Measurements from ENCODE around the gene DMKN. TPM values are rescaled to one million over a fixed set of nuclear protein-coding genes. Genes with fewer than 3 reads are reported as not detected.

DMKN gene
- total and polyA plus RNA-seq, 2 of the 8 experiments (the other 6 are each of a cell fraction or from before 2014, with no cell fraction given), result 290 to 330 TPM

DNA sequence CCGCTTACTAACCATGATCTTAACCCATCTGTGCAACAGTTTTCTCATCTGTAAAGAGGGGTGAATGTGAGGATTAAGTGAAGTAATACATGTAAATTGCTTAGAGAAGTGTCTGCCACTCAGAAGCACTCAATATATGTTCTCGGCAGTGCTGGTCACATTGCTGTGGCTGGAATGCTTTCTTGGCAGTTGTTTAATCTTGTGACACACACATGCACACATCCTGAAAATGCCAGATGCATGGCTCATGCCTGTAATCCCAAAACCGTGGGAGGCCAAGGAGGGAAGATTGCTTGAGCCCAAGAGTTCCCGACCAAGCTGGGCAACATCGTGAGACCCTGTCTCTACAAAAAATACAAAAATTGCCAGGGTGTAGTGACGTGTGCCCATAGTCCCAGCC is 4.9 kb upstream of the DMKN start:
- Histone ChIP-seq H3K23me2 (ENCODE audit: low read depth, low read length) (peaks cover 5% of the 10 kb centered on the region; the same call in 1 of the 2 replicates), H3K27me3 (replicated peaks in 1 of 4; ENCODE audit: control insufficient read depth in 3 of 4, extremely low read depth in 1 of 4, insufficient read depth in 3 of 4, low read length in 3 of 4) (peaks cover 0 to 5% (median 2%) of the 10 kb centered on the region in 4 experiments; a peak in 1 of 7 replicates), H2AFZ (ENCODE audit: low read length) (no peak overlapping the region), H2BK120ac (replicated peaks; ENCODE audit: low read depth, low read length) (no peak overlapping the region), H3K4me3 (ENCODE audit: extremely low read depth in 1 of 4, insufficient read depth in 2 of 4, low read depth in 3 of 4, low read length in 4 of 4) (no peak overlapping the region), H4K20me1 (replicated peaks in 1 of 2; ENCODE audit: control insufficient read depth in 1 of 2, insufficient read depth in 2 of 2, low read length in 2 of 2) (no peaks in the 10 kb centered on the region), H2AK5ac (ENCODE audit: low read depth, low read length) (no peak overlapping the region), H3K56ac (replicated peaks; ENCODE audit: insufficient read length, low read depth, low read length) (no peak overlapping the region), H4K5ac (ENCODE audit: insufficient read length, low read depth, low read length) (no peak overlapping the region), H2BK12ac (ENCODE audit: low read depth, low read length) (no peak overlapping the region), H4K91ac (replicated peaks; ENCODE audit: insufficient read length, low read length) (no peak overlapping the region), H3K23ac (ENCODE audit: insufficient read length) (no peak overlapping the region), H3K79me1 (ENCODE audit: low read depth, low read length) (no peaks in the 10 kb centered on the region; the same call in 1 of the 2 replicates), H3K79me2 (ENCODE audit: control insufficient read depth in 1 of 2, insufficient read depth in 2 of 2, low read length in 2 of 2) (no peaks in the 10 kb centered on the region), H4K8ac (ENCODE audit: extremely low read depth, insufficient read depth, low read length) (no peak overlapping the region), H3K9me3 (ENCODE audit: insufficient read depth in 2 of 2, low read depth in 1 of 2, low read length in 1 of 2) (no peaks in the 10 kb centered on the region), H3K14ac (ENCODE audit: insufficient read length) (no peak overlapping the region), H3K27ac (ENCODE audit: low read depth, low read length) (no peak overlapping the region), H3K18ac (ENCODE audit: extremely low read depth, low read length) (no peak overlapping the region), H3K4ac (replicated peaks; ENCODE audit: insufficient read length, low read depth, low read length) (no peak overlapping the region), H3K9ac (replicated peaks in 1 of 4; ENCODE audit: extremely low read depth in 1 of 4, low read depth in 3 of 4, low read length in 3 of 4) (no peak overlapping the region), H2BK5ac (ENCODE audit: low read depth, low read length) (no peak overlapping the region), H2BK20ac (ENCODE audit: low read length) (no peak overlapping the region), H3K4me2 (ENCODE audit: insufficient read depth in 1 of 2, low read depth in 2 of 2, low read length in 2 of 2) (no peak overlapping the region), H3K36me3 (ENCODE audit: control insufficient read depth in 2 of 4, insufficient read depth in 4 of 4, low read length in 3 of 4) (no peaks in the 10 kb centered on the region), H2BK15ac (ENCODE audit: low read length) (no peak overlapping the region), H3K4me1 (replicated peaks in 1 of 4; ENCODE audit: control insufficient read depth in 3 of 4, insufficient read depth in 4 of 4, low read length in 3 of 4) (peaks cover 0 to 20% (median 15%) of the 10 kb centered on the region in 4 experiments; a peak in 6 of 7 replicates)
- ChIA-PET CTCF (ENCODE audit: partially characterized antibody) (interaction anchor here (0.6 to 1.4 kb wide), 3 partner anchors 19 to 74 kb away, joined by 3 to 6 read pairs (median 3); no protein-coding TSS in a partner anchor), POLR2A (ENCODE audit: partially characterized antibody) (interaction anchor here (1.0 kb wide), 1 partner anchor 9 kb away, joined by 3 read pairs; no protein-coding TSS in a partner anchor)
- TF ChIP-seq RAD21 (IDR thresholded peaks at IDR 0.05 in 1 of 2, conservative IDR thresholded peaks at IDR 0.05 in 1 of 2; ENCODE audit: low read depth in 2 of 2, low read length in 2 of 2) (no peak), SAP30 (IDR thresholded peaks at IDR 0.05; ENCODE audit: insufficient read depth, insufficient replicate concordance, low read length) (no peak), CBX8 (IDR thresholded peaks at IDR 0.05; ENCODE audit: borderline replicate concordance, low read depth, low read length) (no peak), TEAD4 (IDR thresholded peaks at IDR 0.05; ENCODE audit: low read depth, low read length) (no peak)
- TF ChIP-seq, protein P1, sequence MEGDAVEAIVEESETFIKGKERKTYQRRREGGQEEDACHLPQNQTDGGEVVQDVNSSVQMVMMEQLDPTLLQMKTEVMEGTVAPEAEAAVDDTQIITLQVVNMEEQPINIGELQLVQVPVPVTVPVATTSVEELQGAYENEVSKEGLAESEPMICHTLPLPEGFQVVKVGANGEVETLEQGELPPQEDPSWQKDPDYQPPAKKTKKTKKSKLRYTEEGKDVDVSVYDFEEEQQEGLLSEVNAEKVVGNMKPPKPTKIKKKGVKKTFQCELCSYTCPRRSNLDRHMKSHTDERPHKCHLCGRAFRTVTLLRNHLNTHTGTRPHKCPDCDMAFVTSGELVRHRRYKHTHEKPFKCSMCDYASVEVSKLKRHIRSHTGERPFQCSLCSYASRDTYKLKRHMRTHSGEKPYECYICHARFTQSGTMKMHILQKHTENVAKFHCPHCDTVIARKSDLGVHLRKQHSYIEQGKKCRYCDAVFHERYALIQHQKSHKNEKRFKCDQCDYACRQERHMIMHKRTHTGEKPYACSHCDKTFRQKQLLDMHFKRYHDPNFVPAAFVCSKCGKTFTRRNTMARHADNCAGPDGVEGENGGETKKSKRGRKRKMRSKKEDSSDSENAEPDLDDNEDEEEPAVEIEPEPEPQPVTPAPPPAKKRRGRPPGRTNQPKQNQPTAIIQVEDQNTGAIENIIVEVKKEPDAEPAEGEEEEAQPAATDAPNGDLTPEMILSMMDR (IDR thresholded peaks at IDR 0.05; ENCODE audit: control extremely low read depth in 1 of 3, insufficient read depth in 1 of 3, low read depth in 1 of 3, low read length in 3 of 3), result no peak
- FAIRE-seq, result no peak
- no peak for DNase-seq (ENCODE audit: low read depth in 1 of 2, low spot score in 2 of 2)
- 86% methylated on average over 6 of the region's 6 CpGs; no CpG with 5 or more reads in 1 of the 2 experiments for WGBS, 2 experiments (ENCODE audit: extremely low coverage in 1 of 2, insufficient coverage in 1 of 2, insufficient read length in 1 of 2, insufficient replicate concordance in 2 of 2, low coverage in 1 of 2, low lambda C conversion rate in 2 of 2, missing lambda C conversion rate in 1 of 2)

Measured in H1 (cell line).